ENCODE data around the gene SLAMF1.

DNA sequence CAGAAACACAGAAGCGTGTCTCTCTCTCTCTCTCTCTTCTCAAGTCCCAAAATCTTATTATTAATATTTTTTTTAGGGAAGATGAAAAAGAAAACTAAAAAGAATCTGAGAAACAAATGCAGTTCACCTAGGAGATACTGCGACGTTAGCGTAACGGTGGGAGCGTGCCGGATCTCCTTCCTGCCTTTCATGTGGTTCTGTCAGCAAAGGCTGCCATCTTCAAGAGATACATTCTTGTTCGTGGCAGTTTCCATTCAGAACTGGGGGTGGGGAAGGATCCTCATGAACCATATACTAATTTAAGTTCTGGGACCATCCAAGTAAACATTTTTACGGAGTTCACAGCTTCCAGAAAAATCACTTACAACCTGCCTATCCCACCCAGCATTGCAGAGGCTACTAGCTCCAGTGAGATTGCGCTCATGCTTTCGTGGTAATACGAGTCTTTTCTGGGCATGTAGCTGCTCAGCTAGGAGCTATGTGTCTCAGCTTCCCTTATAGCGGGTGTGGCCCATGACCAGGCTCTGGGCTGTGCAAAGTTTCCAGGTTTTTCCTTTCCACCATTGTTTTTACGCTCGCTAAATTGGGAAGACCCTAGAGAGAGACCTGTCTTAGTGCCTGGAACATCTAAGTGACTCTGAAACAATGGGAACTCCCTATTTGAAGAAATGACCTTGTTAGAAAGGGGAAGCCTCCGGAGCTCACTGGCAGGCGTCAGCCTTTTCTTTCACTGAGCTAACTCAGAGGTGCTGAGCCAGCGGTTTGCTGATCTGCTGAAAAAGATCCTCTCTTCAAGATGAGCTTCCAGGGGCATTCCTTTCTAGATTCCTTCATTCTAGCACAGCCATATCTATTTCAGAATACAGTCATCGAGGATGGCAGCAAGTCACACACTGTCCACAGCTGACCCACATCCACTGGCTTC is 17.3 kb downstream of the SLAMF1 start:
- TF ChIP-seq, protein P1, sequence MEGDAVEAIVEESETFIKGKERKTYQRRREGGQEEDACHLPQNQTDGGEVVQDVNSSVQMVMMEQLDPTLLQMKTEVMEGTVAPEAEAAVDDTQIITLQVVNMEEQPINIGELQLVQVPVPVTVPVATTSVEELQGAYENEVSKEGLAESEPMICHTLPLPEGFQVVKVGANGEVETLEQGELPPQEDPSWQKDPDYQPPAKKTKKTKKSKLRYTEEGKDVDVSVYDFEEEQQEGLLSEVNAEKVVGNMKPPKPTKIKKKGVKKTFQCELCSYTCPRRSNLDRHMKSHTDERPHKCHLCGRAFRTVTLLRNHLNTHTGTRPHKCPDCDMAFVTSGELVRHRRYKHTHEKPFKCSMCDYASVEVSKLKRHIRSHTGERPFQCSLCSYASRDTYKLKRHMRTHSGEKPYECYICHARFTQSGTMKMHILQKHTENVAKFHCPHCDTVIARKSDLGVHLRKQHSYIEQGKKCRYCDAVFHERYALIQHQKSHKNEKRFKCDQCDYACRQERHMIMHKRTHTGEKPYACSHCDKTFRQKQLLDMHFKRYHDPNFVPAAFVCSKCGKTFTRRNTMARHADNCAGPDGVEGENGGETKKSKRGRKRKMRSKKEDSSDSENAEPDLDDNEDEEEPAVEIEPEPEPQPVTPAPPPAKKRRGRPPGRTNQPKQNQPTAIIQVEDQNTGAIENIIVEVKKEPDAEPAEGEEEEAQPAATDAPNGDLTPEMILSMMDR (IDR thresholded peaks at IDR 0.05), result no peak
- TF ChIP-seq POLR2A (IDR thresholded peaks at IDR 0.05) (no peak), POLR2AphosphoS5 (IDR thresholded peaks at IDR 0.05; ENCODE audit: insufficient read depth in 1 of 2, low read depth in 1 of 2) (no peak)

Data from vagina (tissue), 2 donors.